Measurements from ENCODE around the gene TGFB1. TPM values are rescaled to one million over a fixed set of nuclear protein-coding genes. Genes with fewer than 3 reads are reported as not detected.

Gene TGFB1
- total and polyA plus RNA-seq, 7 donors: 2.8 to 10.8 (median 9.5) TPM

GRCh38 chr19:41323023-41323422, 30.7 kb downstream of the TGFB1 start:
- Histone ChIP-seq H3K4me3 (no peak overlapping the region), H3K4me1 (peaks cover 53% of the 10 kb centered on the region), H3K9me3 (no peaks in the 10 kb centered on the region), H3K27ac (peak overlapping the region; percentile 72), H3K36me3 (ENCODE audit: insufficient read depth in 1 of 2, low read depth in 1 of 2) (peaks cover 0 to 44% of the 10 kb centered on the region in 2 donors), H3K27me3 (ENCODE audit: insufficient read depth in 3 of 3, low read length in 2 of 3) (no peaks in the 10 kb centered on the region)
- 54 to 67% (median 66%) methylated on average over 7 of the region's 7 CpGs for WGBS, 3 donors
- DNase-seq (peak; percentile 58 to 80), ATAC-seq (no peak)
- intact Hi-C loops (cut with DNase I): loop anchor here in 1 of 2 donors (5.0 kb wide), 1 partner anchor 104 kb away; the partner anchor contains the start of gene B3GNT8
- TF ChIP-seq CTCF (IDR thresholded peaks at IDR 0.05): no peak

GRCh38 chr19:41322451-41322850, 31.3 kb downstream of the TGFB1 start:
- no peaks in the 10 kb centered on the region for H3K27me3 ChIP-seq (ENCODE audit: insufficient read depth in 3 of 3, low read length in 2 of 3)
- H3K4me1 ChIP-seq: peaks cover 47% of the 10 kb centered on the region
- intact Hi-C loops (cut with DNase I): loop anchor here in 1 of 2 donors (5.0 kb wide), 1 partner anchor 105 kb away; the partner anchor contains the start of gene B3GNT8
- peak overlapping the region; percentile 72 for H3K27ac ChIP-seq
- DNase-seq (peak in 1 of 2 donors; percentile 53), ATAC-seq (no peak)
- peaks cover 0 to 50% of the 10 kb centered on the region in 2 donors for H3K36me3 ChIP-seq (ENCODE audit: insufficient read depth in 1 of 2, low read depth in 1 of 2)
- TF ChIP-seq CTCF (IDR thresholded peaks at IDR 0.05): no peak
- H3K4me3 ChIP-seq: no peak overlapping the region
- H3K9me3 ChIP-seq: no peaks in the 10 kb centered on the region
- 87 to 88% (median 88%) methylated on average over 11 of the region's 11 CpGs for WGBS, 3 donors

GRCh38 chr19:41321600-41322270, 32.0 kb downstream of the TGFB1 start:
- intact Hi-C loops (cut with DNase I): loop anchor here in 1 of 2 donors (5.0 kb wide), 1 partner anchor 106 kb away; the partner anchor contains the start of gene B3GNT8
- 48 to 55% (median 50%) methylated on average over 9 to 10 of the region's 10 CpGs for WGBS, 3 donors
- peak; percentile 63 to 73 for DNase-seq

GRCh38 chr19:41321204-41321599, 32.5 kb downstream of the TGFB1 start:
- peaks cover 34% of the 10 kb centered on the region for H3K4me1 ChIP-seq
- 73 to 78% (median 74%) methylated on average over 7 of the region's 7 CpGs for WGBS, 3 donors
- no peak for ATAC-seq
- no peaks in the 10 kb centered on the region for H3K9me3 ChIP-seq
- peak overlapping the region; percentile 72 for H3K27ac ChIP-seq
- intact Hi-C loops (cut with DNase I): loop anchor here in 1 of 2 donors (5.0 kb wide), 1 partner anchor 106 kb away; the partner anchor contains the start of gene B3GNT8
- H3K36me3 ChIP-seq (ENCODE audit: insufficient read depth in 1 of 2, low read depth in 1 of 2): peaks cover 0 to 62% of the 10 kb centered on the region in 2 donors
- no peaks in the 10 kb centered on the region for H3K27me3 ChIP-seq (ENCODE audit: insufficient read depth in 3 of 3, low read length in 2 of 3)
- H3K4me3 ChIP-seq: no peak overlapping the region
- DNase-seq: no peak
- TF ChIP-seq CTCF (IDR thresholded peaks at IDR 0.05): no peak

More at GRCh38 chr19:41321600-41322270, 32.0 kb downstream of the TGFB1 start:
- H3K4me1 ChIP-seq: peaks cover 40% of the 10 kb centered on the region
- H3K9me3 ChIP-seq: no peaks in the 10 kb centered on the region
- TF ChIP-seq CTCF (IDR thresholded peaks at IDR 0.05): peak; percentile 69
- no peaks in the 10 kb centered on the region for H3K27me3 ChIP-seq (ENCODE audit: insufficient read depth in 3 of 3, low read length in 2 of 3)
- no peak overlapping the region for H3K4me3 ChIP-seq
- peak; percentile 47 to 57 (median 51) for ATAC-seq
- peaks cover 0 to 57% of the 10 kb centered on the region in 2 donors for H3K36me3 ChIP-seq (ENCODE audit: insufficient read depth in 1 of 2, low read depth in 1 of 2)
- peak overlapping the region; percentile 72 for H3K27ac ChIP-seq

Measured in psoas muscle (tissue), 8 donors.